HCEC 1CT (cell line): ENCODE data around the gene SGK2.

Source experiments
- DNase-seq: peaks from one replicate; pipeline ENCODE4 v3.0.0-alpha.2; 2017

The SGK2 gene

DNA sequence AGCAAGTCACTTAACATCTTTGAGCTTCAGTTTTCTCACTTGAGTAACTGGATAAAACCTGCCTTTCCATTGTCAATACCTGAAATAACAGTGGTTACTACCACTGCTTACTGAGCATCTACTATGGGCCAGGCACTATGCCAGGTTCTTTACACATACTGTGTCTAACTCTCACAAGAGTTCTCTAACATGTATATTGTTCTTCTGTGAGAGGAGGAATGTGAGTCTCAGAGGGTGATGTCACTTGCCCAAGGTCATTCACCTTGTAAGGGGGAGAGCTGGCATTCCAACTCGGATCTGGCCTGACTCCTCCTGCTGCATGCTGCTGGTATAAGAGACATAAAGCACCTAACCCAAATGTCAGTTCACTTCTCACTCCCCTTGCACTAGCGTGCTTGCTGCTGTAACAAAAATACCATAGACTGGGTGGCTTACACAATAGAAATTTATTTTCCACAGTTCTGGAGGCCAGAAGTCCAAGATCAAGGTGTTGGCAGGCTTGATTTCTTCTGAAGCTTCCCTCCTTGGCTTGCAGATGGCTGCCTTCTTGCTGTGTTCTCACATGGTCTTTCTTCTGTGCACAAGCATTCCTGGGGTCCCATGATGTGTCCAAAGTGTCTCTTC, 21.9 kb upstream of the SGK2 start:
- no peak for DNase-seq

DNA sequence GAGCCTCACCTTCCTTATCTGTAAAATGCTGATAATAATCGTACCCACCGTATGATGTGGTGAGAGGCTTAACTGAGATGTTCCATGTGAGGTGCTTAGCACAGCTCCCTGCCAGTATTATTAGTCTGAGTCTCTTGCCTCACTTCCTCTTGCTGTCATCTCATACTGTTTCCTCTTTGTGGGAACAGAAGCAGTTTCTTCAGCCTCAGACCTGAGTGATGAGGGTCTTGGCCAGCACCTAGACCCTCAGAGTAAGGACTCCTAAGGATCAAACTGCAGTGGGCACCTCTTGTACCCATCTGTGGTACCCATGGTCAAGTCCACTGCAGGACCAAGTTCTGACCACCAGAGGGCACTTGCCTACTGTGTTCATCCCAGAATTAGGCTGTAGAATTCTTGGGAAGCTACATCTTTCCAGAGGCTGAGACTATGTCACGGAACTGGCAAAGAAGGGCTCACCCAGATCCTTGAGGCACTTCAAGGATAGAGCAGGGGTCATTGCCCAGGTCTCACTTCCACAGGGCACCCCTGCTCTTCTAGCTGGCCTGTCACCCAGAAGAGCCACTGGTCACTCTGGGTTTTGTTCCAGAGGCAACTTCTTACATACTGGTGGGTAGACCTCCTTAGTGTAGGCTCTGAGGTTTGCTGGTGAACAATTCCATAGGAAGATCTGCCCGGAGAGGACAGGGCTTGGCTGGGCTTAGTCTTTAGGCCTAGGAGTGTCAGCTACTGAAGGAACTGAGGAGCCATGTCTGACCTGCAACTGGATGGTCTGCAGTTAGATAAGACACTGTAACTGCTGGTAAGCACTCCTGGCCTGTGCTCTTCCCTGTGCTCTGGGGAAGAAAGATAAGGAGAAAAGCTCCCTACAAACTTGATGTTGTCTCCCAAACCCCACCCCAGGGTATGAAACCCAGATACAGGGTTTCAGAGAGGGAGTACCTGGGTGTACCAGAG, 20.6 kb upstream of the SGK2 start:
- DNase-seq: peak; percentile 47

- DNase-seq: no peak
Observed at GRCh38 chr20:43538878-43539700, 19.7 kb upstream of the SGK2 start.

- no peak for DNase-seq
Observed at GRCh38 chr20:43539975-43540672, 18.7 kb upstream of the SGK2 start.

GRCh38 chr20:43540673-43541060, 18.2 kb upstream of the SGK2 start:
- DNase-seq: no peak

DNA sequence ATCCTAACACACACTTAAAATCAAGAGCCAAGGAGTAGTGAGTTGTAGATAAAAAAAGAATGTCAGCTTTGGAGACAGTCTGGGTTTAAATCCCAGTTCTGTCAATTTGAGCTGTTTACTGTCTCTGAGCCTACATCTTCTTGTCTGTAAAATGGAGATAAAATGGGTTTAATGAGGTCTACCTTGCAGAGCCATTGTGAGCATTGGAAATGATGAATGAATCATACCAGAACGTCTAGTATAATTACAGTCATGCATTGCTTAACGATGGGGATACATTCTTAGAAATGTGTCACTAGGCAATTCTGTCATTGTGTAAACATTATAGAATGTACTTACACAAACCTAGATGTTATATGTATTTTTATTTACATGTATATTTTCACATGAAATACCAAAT, 17.6 kb upstream of the SGK2 start:
- DNase-seq: peak; percentile 68

DNA sequence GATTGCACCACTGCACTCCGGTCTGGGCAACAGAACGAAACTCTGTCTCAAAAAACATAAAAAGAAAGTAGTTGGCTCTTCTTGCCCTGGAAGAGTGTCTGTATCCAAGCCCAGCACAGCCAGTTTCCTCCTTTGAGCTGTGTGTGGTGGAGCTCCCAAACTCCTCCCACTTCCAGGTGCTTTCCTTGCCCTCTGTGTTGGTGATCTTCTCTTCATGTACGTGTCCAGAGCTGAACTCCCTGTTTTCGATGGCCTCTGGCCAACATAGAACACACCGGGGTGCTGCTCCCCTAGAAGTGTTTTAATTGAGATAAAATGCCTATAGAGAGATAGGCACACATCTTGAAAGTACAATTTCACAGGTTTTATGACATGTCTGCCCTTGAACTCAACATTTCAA, 16.7 kb upstream of the SGK2 start:
- no peak for DNase-seq

GRCh38 chr20:43542674-43543073, 16.2 kb upstream of the SGK2 start:
- DNase-seq: no peak

GRCh38 chr20:43543138-43543537, 15.7 kb upstream of the SGK2 start:
- DNase-seq: no peak

GRCh38 chr20:43544501-43544900, 14.3 kb upstream of the SGK2 start:
- no peak for DNase-seq

GRCh38 chr20:43545837-43546578, 12.8 kb upstream of the SGK2 start:
- no peak for DNase-seq

DNA sequence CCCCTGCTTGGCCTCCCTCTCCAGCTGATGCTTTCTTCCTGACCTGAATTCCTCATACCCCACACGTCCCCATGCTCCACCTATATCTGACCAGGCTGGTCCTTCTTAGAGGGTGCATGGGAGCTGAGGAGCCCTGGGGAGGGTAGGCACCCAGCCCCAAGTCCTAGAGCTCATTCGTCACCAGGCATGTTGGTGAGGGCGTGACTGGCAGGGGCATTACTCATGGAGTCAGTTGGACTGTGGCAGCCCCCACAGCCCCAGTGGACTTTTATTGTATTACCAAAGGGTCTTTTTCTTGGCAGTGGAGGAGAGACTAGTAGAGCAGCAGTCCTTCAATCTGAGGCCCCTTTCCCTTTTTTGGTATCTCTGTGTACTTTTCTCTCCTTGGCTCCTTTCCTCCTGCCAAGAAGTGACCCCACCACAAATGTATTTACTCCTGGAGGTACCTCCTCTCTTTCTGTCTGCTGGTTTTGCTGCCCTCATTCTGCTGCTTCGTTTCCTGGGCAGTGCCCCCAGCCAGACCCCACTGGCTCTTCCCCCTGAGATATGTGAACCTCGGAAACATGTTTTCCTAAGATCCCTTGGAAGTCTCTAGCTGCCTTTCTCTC, 10.4 kb upstream of the SGK2 start:
- DNase-seq: no peak

DNA sequence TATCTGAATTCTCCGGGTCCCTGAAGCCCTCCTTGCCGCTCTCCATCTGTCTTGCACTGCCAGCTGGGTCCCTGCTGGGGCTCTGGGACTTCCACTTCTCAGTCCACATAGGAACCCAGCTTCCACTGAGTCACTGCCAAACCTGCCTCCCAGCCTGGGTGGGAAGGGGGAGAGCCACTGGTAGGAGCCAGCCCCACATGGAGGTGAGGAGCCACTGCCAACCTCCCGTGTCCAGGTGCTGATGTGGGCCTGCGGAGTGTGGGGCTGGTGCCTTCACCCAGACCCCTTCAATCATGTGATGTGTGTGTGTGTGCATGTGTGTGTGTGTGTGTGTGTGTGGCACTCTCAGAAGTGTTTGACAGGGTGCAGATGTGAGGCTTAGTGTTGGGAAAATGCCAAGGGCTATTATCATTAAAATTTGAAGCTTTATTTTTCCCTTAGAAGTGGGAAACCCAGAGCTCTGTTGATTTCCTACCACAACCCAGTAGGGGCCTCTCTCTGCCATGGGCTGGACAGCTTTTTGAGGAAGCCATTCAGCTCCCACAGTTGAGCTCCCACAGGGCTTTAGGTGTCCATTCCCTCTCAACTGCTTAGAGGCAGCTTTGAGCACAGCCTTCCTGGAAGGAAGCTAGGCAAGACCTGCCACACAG, 9.3 kb upstream of the SGK2 start:
- no peak for DNase-seq

- DNase-seq: no peak
Observed at GRCh38 chr20:43550456-43550855, 8.4 kb upstream of the SGK2 start.

GRCh38 chr20:43554369-43554768, 4.5 kb upstream of the SGK2 start:
- DNase-seq: no peak

- no peak for DNase-seq
Observed at GRCh38 chr20:43559147-43559987, 540 bp downstream of the SGK2 start.

DNA sequence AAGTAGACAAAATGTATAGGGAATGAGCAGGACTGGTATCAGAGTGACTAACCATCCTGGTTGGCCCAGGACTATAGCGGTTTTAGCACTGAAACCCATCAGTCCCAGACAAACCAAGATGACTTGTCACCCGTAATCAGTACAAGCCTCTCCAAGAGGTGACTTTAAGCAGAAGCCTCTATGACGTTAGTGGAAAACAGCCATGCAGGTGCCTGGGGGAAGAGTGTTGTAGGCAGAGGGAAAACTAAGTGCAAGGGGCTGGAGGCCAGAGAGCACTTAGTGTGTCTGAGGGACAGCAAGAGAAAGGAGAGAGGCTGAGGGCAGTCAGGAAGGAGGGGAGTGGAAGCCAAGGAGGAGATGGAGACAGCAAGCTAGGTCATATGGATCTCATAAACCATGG, 2.1 kb downstream of the SGK2 start:
- DNase-seq: no peak

GRCh38 chr20:43563429-43563828, 4.6 kb downstream of the SGK2 start:
- no peak for DNase-seq

- no peak for DNase-seq
Observed at GRCh38 chr20:43563991-43564390, 5.2 kb downstream of the SGK2 start.

GRCh38 chr20:43564455-43564854, 5.6 kb downstream of the SGK2 start:
- no peak for DNase-seq
